NOMO-1 treated with DMSO at 0.1 percent for 48 hours (cell line): ENCODE measurements around the gene THAP7.
A peak's percentile ranks its signal among the peaks of the same experiment; 100 is the strongest.
"Not testable (repeated sequence)": the region's sequence is repeated elsewhere in the genome, so short reads cannot be mapped to it uniquely, and the experiment has no call there.

Experiments used
- DNase-seq: peaks from one replicate; lab custom pipeline; 2025; ENCODE audit not compliant: unreplicated experiment; lab: John Stamatoyannopoulos, UW

The THAP7 gene

DNA sequence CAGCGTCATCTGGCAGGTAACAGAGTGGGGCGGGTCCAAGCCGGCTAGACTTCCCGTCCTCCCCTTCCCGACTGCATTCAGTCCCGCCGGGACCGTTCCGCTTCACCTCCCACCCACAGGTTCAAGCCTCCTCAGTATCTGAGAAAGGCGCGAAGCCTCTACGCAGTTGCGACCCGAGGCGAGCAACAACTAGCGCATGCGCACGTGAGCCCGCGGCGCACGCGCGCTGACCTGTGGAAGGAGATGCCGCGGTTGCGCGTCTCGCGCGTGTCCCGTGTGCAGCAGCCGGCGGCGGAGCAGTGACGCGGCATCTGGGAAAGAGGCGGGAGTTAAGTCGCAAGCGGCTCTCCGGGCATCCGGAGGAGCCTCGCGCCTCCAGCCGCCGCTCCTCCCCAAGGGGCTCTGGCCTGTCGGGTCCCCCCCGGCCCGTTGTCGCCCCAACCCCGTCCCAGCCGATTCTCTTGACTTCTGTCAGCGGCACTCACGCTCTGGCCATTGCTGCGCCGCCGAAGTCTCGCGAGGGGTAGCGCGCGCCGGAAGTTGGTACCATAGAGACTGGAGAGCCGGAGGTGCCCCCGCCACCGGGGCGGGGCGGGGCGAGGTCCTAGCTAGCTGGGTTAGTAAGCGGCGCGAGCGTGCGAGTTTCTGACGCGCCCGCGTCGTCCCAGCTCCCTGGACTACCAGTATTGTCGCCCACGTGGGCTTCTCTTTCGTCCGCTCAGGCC lies at the start of gene THAP7:
Gene THAP7 (minus strand): TSS at position 518 of the 725 bp plus-strand sequence. CDS start 207 bp downstream, at position 311.
- DNase-seq: peak; percentile 95

DNA sequence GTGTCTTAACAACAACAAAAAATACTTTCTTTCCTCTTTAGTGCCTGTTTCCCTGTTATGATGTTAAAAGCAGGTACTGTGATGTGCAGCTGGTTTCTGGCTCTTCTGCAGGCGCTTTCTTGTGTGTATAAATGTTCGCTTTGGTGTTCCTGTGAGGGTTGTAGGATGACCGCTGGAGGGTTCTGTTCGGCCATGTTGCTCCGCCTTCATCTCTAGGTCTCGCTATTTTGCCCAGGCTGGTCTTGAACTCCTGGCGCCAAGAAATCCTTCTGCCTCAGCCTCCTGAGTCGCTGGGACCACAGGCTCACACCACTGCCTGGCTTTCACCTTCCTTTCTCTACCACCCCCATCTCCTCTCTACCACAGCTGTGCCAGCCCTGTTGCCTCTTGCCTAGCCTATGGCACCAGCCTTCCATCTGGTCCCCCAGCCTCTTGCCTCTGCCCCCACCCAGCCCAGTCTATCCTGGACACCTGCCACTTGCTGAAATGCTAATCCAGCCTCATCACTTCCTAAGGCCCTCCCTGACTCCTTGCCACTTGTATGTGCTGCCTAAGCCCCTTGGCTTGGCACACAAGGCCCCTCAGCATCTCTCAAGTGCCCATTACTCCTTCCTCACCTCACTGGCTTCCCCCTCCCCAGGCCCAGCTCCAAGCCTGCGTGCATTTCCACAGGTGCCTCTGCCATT lies 49.4 kb upstream of the THAP7 start:
- no peak for DNase-seq

GRCh38 chr22:21048965-21049364 lies 47.0 kb upstream of the THAP7 start:
- not testable (repeated sequence) for DNase-seq

GRCh38 chr22:21048448-21048847 lies 46.5 kb upstream of the THAP7 start:
- DNase-seq: not testable (repeated sequence)

DNA sequence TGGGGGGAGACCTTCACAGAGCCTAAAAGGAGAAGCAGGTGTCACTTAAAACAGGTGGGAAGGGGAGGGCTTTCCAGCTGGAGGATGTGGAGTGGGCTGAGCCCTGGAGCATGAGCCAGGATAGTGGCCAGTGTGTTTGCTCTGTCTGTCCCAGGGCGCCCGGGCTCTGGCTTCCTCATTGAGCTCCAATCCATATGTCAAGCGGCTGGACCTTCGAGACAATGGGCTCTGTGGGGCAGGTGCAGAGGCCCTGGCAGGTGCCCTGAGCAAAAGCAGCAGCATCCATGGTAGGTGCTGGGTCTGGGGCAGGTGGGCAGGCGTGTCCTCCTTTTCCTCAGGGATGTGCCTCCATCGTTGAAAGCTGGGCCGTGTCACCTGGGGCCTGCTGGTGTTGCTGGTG lies 45.8 kb upstream of the THAP7 start:
- no peak for DNase-seq

- no peak for DNase-seq
These were observed 45.2 kb upstream of the THAP7 start for GRCh38 chr22:21047035-21047661.

GRCh38 chr22:21045585-21046294 lies 43.8 kb upstream of the THAP7 start, which contains the start of gene LRRC74B:
Gene LRRC74B, plus strand, starts transcription at chr22:21045946. Its CDS starts 41 bp downstream, at chr22:21045987.
- DNase-seq: peak; percentile 75

GRCh38 chr22:21044931-21045584 lies 43.1 kb upstream of the THAP7 start:
- DNase-seq: no peak

DNA sequence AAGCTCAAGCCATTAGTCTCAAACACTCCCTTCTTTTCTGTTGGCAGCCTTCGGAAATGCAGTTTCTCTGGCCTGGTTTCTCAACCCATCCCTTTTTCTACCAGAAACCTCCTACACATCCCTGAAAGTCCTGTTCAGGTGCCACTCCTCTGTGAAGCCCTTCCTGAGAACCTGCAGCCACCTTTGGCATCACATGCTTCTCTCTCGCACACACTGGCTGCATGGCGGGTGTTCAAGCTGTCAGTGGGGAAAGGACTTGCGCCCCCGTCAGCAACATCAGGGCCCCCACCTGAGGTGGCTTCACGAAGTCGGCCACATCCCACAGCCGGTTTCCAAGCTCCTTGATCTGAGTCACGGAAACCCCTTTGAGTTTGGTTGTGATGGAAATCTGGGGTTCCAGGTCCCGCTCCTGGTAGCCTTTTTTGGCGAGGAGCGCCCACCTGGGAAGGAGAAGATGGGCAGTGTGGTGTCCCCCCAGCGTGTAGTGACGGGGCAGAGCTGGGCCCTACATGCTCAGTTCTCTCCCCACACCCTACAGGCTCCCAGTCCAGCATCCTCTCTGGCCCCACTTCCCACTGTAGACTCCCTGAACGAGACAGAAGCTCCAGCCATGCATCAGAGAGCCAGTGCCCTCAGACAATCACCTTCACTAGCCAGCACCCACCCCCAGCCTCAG lies 42.1 kb upstream of the THAP7 start:
- DNase-seq: no peak

DNA sequence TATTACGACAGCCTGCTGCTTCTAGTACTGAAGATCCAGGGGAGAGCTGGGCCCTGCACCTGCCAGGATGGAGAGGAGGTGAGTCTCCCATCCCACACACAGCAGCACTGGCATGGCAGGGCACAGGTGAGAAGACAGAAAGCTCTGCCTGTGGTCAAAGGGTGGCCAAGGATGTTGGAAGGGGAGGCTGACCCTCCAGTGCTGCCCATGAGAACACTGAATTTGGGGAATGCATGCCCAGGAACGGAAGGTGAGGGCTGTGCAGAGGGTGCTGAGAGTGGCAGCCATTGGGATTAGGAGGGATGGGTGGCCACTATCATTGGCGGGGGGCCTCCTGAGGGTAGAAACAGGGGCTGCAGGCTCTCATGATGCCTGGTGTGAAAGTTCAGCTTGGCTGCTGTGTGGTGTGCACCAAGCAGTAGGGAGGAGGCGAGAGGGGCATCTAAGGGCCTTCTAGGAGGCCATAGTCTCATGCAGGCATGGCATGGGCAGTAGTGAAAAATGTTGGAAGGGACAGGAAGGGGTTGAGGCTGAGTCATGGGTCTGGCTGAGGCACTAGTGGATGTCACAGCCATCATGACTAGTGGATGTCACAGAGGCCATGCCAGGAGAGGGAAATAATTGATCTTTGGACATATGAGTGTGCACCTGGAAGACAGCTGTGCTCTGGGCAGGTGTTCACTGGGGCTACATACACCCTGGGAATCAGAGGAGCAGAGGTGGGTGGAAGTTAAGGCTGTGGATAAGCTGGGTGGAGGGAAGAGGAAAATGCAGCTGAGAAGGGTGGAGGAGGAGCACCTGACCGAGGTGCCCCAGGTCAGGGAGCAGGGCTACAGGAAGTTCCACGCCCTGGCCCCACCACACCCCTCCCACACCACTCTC lies 41.3 kb upstream of the THAP7 start:
- DNase-seq: no peak

- no peak for DNase-seq
These were observed 40.0 kb upstream of the THAP7 start for GRCh38 chr22:21041937-21042336.

- not testable (repeated sequence) for DNase-seq
These were observed 37.2 kb upstream of the THAP7 start for GRCh38 chr22:21039158-21039557.

DNA sequence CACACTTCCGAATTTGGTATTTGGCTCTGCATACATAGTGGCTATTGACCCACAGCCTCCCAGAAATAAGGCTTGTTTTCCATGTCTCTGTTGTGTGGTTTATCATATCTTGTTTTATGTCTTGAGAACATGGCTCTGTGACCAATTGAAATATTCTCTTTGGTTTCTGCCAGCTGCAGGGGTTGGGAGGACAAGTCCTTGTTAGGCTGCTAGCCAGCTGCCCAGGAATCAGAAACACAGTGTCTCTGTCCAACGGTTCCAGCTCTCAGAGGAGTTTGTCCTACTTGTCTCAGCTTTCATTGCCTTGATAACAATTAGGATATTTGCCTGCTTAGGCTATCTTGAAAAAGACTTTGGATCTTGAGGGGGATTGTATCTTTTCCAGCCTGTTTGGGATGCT lies 36.5 kb upstream of the THAP7 start:
- DNase-seq: no peak

- no peak for DNase-seq
These were observed 33.1 kb upstream of the THAP7 start for GRCh38 chr22:21034989-21035388.

DNA sequence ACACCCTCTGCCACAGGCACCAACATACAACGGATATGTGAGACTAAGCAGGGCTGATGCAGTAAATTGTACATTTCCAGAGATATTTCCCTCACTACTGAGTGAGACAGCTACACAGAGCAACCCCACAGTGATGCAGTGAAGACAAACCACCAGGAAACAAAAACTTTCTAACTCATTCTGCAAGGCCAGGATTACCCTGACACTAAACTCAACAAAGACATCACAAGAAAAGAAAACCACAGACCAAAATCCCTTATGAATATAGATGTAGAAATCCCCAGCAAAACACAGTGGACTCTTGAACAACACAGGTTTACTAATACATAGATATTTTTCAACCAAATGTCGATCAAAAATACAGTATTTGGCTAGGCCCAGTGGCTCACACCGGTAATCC lies 32.0 kb upstream of the THAP7 start:
- no peak for DNase-seq

DNA sequence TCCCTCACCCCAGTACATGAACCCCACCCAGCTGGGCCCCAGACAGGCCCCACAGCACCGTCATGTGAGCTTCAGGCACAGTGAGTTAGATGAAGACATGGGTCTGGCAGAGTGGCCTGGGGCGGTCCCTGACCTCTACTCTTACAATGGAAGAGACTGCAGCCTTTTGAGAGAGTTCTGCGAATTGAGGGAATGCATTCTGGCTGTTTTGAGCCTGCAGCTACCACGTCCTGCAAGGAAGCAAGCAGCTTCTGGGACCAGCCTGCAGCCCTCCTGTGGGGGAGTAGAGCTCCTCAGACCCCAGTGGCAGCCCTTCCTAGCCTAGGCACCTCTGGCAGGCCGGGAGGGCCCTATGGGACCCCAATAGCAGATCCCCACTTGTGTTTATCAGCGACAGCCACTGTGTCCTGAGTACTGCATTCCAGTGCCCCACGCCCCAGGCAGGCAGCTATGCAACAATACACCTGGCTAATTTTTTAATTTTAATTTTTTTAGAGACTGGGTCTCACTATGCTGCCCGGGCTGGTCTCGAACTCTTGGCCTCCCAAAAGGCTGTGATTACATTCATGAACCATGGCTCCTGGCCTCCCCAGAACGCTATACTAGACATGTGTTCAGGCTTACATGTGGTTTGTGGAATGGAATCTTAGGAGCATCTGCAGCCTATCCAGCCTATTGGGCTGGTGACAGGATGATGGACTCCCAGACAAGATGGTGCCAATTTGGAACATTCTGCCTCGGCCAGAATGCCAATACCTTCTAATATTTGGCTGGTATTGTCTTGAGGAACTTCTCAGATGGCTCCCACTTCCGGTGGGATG lies 31.2 kb upstream of the THAP7 start:
- DNase-seq: no peak

GRCh38 chr22:21032037-21032867 lies 30.3 kb upstream of the THAP7 start, which contains the start of gene SLC7A4:
Gene SLC7A4, minus strand, starts transcription at chr22:21032561. Its CDS starts 749 bp downstream, at chr22:21031812.
- DNase-seq: no peak
